GM12874 (cell line): Measurements from ENCODE around the gene SRP68.

ENCODE experiments used
- TF ChIP-seq, protein P1 (sequence below): IDR thresholded peaks from 2 replicates; pipeline ENCODE4 v1.5.1; 2011; ENCODE audit warnings: low read depth, mild to moderate bottlenecking, control low read depth, low read length, moderate library complexity; ENCODE audit not compliant: insufficient read depth

SRP68 gene

DNA sequence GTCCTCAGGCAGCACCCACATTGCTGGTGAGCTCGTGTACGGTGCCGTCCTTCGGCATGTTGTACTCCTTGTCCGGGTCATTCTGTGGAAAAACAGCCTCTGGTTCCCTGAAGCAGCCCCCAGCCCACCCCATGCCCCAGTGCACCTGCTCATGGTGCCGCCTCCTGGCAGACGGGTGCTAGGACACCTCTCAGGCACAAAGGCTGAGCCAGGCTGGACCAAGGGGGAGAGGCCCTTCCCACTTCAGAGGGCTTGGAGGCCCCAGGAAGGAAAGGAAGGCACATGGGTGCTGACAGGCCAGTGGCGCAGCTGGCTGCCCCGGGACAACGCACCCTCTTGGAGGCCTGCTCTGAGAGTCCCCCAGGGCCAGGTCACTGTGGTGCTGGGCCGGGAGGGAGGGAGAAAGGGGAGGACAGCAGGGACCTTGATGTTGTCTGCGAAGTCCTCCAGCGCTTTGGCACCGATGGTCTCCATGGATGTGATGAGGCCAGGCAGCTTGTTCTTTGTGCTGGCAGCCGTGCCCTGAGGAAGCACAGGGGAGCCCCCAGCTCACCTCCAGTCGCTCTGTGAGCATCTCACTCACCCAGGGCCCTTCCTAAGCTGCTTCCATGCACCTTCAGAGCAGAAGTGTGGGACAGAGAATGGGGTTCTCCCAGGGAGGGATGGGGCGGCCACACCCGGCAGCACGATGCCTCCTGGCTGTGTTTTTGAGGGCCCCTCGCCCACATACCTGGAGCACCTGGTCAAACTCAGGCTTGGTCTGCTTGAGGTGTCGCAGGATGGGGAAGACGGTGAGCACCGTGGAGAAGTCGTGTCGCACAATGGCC lies 15.9 kb upstream of the SRP68 start:
- TF ChIP-seq, protein P1, sequence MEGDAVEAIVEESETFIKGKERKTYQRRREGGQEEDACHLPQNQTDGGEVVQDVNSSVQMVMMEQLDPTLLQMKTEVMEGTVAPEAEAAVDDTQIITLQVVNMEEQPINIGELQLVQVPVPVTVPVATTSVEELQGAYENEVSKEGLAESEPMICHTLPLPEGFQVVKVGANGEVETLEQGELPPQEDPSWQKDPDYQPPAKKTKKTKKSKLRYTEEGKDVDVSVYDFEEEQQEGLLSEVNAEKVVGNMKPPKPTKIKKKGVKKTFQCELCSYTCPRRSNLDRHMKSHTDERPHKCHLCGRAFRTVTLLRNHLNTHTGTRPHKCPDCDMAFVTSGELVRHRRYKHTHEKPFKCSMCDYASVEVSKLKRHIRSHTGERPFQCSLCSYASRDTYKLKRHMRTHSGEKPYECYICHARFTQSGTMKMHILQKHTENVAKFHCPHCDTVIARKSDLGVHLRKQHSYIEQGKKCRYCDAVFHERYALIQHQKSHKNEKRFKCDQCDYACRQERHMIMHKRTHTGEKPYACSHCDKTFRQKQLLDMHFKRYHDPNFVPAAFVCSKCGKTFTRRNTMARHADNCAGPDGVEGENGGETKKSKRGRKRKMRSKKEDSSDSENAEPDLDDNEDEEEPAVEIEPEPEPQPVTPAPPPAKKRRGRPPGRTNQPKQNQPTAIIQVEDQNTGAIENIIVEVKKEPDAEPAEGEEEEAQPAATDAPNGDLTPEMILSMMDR: no peak

DNA sequence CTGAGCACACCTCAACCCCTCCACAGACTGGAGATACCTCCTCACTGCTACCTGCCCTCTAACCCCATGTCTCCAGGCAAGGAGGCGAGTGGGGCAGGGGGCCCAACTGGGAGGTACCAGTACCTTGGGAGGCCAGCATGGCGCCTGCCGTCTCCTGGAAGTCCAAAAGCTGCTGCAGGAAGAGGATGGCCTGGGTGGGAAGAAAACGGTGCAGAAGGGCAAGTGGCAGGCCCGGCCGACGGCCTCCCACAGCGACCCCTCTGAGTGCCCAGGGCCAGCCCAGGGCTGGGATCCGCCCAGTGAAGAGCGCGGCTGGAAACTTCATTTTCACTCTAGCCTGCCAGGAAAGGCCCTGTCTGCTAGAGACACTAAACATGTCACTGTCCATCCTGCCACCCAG lies 15.2 kb upstream of the SRP68 start:
- TF ChIP-seq, protein P1: no peak

DNA sequence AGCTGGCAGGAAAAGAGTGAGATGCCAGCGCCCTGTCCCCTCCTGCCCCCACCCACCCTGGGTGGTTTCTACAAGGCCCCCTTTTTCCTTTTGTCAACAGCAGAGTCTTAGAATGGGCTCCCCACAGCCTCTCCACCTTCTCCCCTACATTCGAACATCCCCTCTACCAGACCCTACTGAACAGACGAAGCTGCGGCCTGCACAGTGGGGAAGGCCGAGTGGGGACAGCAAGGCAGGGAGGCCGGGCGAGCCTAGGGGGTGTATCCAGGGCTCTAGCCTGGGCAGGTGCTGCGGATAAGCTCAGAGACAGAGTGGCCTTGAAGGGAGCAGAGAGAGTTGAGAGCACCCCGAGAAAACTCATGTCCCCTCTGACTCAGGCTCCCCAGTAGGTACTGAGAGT lies 14.1 kb upstream of the SRP68 start:
- TF ChIP-seq, protein P1: no peak

DNA sequence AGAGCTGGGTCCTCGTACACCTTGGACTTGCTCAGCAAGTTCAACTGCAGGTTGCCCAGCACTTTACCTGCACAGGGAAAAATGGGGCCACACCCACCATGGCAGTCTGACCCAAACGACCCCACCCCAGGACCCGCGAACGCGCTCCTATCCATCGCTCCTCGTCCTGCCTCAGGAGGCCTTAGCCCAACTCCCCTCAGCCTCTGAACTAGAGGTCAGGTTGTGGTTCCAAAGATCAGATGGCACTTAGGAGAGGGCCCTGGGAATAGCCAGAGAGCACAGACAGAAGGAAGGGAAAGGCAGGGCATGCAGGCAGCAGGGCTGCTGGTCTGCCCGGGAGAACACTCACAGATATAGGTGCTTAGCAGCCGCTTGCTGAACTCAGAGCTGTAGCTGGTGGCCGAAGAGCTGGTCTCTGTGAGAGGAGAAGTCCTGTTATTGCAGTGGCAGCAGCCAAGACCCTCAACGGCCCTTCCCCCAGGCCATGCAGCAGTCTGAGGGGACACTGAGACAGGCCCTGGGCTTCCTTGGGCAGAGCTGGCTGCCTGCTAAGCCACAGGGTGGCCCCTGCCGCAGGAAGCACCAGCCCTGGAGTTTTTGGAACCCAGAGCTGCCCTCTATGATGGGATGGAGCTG lies 13.5 kb upstream of the SRP68 start:
- TF ChIP-seq, protein P1: no peak

DNA sequence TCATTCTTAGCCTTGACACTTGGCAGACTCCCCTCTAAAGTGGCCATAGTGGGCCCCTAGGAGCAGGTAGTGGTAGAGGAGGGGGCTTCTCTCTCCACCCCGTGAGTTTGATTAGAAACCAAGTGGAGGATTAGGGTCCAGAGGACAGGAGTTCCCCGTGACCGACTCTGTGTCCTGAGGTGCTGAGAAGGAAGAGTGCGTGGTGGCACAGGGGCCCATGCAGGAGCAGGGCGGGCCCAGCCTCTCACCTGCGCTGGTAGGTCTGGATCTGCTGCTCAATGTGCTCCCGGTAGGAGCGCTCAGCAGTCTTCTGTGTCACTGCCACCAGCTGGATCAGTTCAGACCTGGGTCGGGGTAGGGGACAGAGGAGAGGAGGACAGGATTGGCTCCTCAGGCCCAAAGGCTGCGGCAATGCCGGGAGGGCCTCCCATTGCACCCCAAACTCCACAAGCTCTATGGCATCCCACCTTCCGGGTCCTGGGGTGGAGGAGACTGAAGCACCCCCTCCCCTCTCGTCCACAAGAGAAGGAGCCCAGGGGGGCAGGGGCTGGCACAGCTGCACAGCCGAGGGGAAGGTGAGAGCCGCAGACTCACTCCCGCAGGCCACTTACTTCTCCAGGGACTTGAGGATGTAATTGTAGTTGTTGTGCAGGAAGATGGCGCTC lies 12.9 kb upstream of the SRP68 start:
- TF ChIP-seq, protein P1: no peak

DNA sequence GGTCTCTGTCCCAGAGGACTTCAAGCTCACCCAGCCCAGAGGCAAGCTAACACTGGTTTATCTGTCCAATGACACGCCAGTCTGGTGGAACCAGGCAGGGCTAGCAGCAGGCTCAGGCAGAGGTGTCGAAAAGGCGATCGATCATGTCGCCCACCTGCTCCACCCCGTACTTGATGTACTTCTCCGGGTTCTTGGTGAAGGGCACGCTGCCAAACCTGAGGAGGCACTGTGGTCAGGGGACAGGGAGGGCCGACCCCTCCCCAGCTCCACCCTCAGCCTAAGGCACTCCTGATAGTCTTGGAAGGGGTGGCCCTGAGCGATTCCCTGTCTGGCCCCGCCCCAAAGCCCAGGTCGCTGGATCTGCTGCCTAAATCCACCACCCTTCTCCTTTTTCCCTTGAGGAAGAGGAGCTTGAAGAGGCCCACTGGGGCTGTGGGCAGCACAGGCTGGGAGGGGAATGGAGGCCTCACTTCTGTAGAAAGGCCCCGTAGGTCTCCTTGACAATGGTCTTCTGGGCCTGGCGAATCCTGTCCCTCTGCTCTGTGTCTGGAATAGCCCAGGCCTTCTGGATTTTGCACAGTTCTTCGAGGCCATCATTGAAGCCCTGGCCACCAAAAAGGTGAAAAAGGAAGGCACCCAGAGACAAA lies 11.3 kb upstream of the SRP68 start:
- TF ChIP-seq, protein P1: no peak
